ENCODE measurements around the gene CHIA.

Gene CHIA

GRCh38 chr1:111290630-111291029, at the start of gene CHIA:
Gene CHIA (plus strand): TSS chr1:111290851. CDS start chr1:111310468, 19,617 bp downstream.
- DNase-seq (ENCODE audit: low read depth): no peak

DNA sequence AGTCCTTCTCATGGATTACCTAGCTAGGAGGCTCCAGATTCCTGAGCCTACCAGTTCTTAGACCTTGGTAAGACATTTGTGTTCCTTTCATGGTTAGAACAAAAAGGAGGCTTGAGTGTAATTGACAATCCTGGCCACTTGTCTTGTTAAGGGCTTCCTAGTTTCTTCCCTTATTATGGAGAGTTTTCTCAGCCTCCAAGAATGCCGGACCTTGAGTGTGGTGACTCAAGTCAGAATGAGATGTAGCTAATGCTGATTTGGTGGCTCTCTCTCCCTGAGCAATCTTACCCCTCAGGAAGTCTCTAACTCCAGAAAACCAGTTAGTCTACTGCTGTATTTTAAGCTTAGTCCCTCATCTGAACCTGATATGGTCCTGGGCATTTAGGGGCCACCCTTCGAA, 48.9 kb upstream of the CHIA start:
- DNase-seq (ENCODE audit: low read depth): no peak

DNA sequence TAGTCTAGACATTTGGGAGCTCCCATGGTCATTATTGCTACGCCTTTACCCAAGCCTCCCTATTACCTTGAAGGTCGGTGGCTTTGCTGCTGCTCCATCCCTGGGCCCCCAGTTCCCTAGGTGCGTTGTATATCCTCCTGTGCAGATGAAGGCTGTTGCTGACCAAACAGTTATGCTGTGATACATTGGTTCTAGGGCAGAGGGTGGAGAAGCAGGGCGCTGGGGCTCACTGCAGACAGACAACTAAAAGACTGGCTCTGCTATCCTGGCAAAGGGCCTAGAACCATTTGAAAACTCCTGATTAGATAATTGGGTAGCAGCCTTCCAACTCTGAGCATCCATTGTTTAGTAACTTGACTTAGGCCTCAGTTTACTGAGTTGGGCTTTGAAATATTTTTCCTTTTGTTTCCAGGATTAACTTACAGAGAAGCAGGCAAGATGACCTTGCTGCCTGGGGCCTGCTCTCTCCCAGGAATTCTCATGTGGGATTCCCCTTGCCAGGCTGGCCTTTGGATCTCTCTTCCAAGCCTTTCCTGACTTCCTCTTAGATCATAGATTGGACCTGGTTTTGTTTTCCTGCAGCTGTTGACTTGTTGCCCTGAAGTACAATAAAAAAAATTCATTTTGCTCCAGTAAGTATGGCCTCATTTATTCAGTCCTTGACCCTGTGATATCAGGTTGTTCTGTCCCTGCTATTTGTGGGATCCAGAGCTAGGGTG, 47.7 kb upstream of the CHIA start:
- no peak for DNase-seq (ENCODE audit: low read depth)

GRCh38 chr1:111247125-111247838, 43.4 kb upstream of the CHIA start:
- no peak for DNase-seq (ENCODE audit: low read depth)

DNA sequence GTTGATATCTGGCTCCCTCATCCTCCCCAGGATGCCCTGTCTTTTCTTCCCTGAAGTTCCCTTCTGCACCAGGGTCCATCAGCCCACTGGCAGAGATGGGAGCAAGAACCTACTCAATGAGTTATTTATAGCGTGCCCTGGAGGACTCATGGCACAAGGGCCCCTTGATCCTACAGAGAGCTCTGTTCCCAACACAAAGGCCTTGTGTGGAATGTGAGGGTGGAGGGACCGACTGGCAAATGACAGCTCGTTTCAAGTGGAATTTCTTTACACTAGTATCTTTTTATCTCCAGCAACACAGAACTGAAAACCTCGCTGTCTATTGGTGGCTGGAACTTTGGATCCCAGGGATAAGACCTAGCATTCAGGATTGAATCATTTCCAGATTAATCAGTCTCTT, 40.7 kb upstream of the CHIA start:
- DNase-seq (ENCODE audit: low read depth): no peak

- no peak for DNase-seq (ENCODE audit: low read depth)
Observed at GRCh38 chr1:111251570-111251969, 39.1 kb upstream of the CHIA start.

DNA sequence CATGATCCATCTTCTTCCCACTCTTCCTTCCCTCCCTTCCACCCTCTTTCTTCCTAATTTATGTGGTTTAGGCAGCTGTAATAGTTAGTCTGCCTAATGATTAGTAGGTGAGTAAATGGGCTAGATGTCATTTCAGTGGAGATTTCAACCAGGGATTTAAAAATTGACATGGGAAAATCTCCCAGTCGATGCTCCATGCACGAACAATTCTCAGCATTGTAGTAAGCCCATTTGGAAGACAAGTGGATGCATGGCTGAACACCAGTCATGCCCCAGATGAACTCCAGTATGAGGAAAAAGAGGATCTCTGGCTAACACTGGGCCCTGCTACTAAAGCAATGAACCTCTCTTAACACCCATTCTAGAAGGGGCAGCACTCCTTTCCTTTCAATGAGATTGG, 37.9 kb upstream of the CHIA start:
- DNase-seq (ENCODE audit: low read depth): no peak

DNA sequence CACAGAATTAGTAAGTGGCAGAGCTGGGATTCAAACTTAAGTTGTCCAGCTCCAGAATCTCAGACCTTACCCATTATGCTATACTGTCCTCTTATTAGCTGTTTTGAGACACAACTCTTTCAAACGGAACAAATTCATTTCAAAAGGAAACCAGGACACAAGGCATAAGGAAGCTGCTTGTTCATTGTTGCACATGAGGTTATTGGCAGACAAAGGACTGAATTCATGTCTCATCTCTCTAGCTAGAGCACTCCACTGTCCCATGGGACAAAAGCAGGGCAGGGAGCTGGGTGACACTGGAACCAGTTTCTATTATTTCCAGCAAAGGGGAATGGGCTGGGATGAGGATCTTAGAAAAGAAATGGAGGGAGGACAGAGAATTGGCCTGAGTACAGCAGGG, 36.8 kb upstream of the CHIA start:
- no peak for DNase-seq (ENCODE audit: low read depth)

GRCh38 chr1:111256988-111257658, 33.5 kb upstream of the CHIA start:
- DNase-seq (ENCODE audit: low read depth): no peak

DNA sequence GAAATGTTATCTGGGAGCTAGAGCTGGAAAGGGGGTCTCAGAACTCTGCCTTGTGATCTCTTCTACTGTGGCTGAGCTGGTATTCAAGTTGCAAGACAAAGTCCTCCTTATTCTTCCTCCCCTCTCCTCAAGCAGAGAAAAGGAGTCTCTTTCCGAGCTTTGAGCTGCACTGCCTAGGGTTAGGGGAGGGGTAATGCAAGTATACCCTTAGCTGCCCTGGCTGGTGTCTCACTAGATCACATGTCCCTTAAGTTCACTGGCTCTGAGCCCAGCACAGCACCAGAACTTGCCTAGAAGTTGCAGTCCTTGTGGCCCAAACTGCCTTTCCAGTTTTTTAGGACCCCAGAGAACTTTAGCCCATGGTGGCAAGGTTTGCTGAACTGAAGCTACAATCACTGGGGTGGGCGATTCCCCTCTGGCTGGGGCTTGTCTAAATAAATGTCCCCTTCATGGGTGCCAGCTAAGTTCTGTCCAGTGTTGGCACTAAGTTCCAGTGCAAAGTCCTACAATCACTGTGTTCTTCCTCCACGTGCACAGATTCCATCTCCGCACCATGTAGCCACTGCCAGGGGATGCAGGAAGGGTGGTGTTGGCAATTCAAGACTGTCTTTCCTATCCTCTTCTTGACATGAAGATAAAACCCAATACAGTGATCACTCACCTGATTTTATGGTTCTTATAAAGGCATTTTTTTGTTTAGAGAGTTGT, 22.7 kb upstream of the CHIA start:
- DNase-seq (ENCODE audit: low read depth): no peak

DNA sequence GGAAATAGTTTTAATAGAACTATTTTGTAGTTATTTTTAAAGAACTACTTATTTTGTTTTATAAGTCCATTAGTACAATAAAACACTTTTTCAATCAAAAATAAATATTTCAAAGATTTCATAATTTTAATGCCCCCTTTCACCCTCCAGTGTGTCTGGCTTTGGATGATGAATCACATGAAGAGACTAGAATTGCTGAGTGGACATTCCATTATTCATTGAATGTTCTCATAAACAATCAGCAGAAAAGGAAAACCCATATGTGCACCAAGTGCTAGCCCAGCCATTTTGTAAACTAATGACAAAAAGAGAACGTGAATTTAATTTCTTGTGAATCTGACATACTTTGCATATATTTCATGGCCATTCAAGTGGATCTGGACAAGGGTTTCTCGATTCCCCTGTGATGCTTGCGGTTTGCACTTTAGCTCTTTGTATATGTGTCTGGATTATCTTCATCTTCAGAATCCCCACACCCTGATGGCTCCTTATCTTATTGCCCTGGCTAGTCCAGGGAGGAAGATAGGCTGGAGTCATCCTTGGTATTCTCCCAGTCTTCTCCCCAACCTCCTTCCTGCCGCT, 20.7 kb upstream of the CHIA start:
- no peak for DNase-seq (ENCODE audit: low read depth)

- no peak for DNase-seq (ENCODE audit: low read depth)
Observed at GRCh38 chr1:111270771-111271463, 19.7 kb upstream of the CHIA start.

GRCh38 chr1:111271464-111271801, 19.2 kb upstream of the CHIA start:
- DNase-seq (ENCODE audit: low read depth): no peak

- DNase-seq (ENCODE audit: low read depth): no peak
Observed at GRCh38 chr1:111272081-111272480, 18.6 kb upstream of the CHIA start.

GRCh38 chr1:111274653-111275052, 16.0 kb upstream of the CHIA start:
- no peak for DNase-seq (ENCODE audit: low read depth)

DNA sequence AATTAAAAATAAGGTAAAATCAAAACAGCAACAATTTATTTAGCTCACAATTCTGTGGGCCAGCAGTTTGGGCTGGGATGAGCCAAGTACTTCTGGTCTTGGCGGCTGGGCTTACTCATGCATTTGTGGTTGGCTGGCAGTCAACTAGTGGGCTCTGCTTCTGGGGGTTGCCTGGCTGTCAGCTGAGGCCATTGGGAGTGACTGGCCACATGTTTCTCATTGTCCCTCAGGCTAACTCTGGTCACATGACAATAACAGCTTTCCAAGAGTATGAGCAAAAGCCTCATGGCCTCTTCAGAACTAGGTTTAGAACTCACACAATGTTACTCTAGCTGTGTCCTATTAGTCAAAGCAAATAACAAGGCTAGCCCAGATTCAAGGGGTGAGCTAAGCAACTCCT, 15.6 kb upstream of the CHIA start:
- DNase-seq (ENCODE audit: low read depth): no peak

DNA sequence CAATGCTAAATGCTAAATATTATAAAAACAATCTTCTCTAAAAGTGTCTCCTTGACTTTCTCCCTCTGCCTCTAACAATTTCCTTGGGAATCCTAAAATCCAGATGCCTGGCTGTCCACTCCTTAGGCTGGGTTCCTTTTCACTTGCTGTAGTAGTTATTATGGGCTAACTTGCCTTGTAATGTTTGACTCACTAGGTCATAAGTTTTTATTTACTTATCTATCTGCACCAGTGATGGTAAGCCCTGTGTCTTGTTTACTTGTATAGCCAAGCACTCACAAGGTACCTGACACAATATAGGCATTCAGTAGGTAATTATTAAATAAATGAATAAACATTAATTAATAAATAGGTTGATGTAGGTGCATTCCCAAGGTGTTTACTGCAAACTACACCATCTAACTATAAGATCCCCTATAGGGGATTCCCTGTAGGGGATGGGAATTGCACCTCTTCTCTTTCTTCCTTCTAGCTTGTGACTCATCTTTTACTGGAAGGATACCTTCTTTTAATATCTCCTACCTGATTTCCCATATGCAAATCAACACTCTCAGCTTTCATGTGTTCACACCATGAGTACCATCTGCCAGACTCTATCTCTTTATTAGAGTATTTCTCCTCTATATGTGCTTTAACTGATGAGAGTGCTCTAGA, 14.7 kb upstream of the CHIA start:
- no peak for DNase-seq (ENCODE audit: low read depth)

DNA sequence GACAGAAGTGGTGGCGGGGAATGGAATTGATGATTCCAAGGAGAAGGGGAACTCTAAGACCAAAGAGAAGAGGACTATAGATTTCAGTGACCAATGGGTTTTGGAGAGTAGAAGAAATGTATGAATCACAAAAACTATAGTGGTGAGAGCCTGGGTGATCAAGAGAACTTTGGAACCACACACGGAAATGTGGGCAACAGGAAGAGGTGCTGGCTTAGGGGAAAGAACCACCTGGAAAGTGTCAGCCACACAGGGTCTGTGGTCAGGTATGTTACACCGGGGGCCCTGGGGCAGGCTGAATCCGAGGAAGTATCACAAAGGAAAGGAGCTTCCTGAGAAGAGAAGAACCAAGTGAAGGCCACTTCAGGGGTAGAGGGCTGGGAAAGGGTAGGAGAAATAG, 11.5 kb upstream of the CHIA start:
- no peak for DNase-seq (ENCODE audit: low read depth)

GRCh38 chr1:111280267-111280666, 10.4 kb upstream of the CHIA start:
- no peak for DNase-seq (ENCODE audit: low read depth)

- no peak for DNase-seq (ENCODE audit: low read depth)
Observed at GRCh38 chr1:111281411-111281810, 9.2 kb upstream of the CHIA start.

GRCh38 chr1:111283838-111284237, 6.8 kb upstream of the CHIA start:
- no peak for DNase-seq (ENCODE audit: low read depth)
